Liver (tissue), 9 donors: ENCODE measurements around the gene CROT. TPM values are rescaled to one million over a fixed set of nuclear protein-coding genes. Genes with fewer than 3 reads are reported as not detected.

Experiments used
- DNase-seq: peaks from one replicate; pipeline ENCODE4 v3.0.0-alpha.2; 2017; ENCODE audit warnings: low spot score
- H3K27ac ChIP-seq, 2 donors: one replicate each; pipeline ENCODE4 v1.7.0; 2013; ENCODE audit warnings: inconsistent platforms in 2 of 2, low read length in 2 of 2, control low read depth in 1 of 2, low read depth in 1 of 2, mild to moderate bottlenecking in 1 of 2
- H3K27me3 ChIP-seq, 4 donors: one replicate each; pipeline versions ENCODE4 v1.6.1 to v1.7.0; 2013; ENCODE audit warnings: low read length in 3 of 4, inconsistent platforms in 1 of 4, mild to moderate bottlenecking in 1 of 4, moderate library complexity in 1 of 4; ENCODE audit not compliant: control insufficient read depth in 4 of 4, insufficient read depth in 4 of 4
- H3K36me3 ChIP-seq, 4 donors: one replicate each; pipeline versions ENCODE4 v1.6.1 to v1.7.0; 2013; ENCODE audit warnings: low read length in 3 of 4, mild to moderate bottlenecking in 3 of 4, low read depth in 1 of 4, moderate library complexity in 1 of 4; ENCODE audit not compliant: control insufficient read depth in 4 of 4, insufficient read depth in 3 of 4
- H3K4me1 ChIP-seq, 4 donors: one replicate each; pipeline versions ENCODE4 v1.6.1 to v1.7.0; 2013; ENCODE audit warnings: low read length in 3 of 4, mild to moderate bottlenecking in 3 of 4, moderate library complexity in 1 of 4; ENCODE audit not compliant: control insufficient read depth in 4 of 4, insufficient read depth in 4 of 4
- H3K4me3 ChIP-seq, 3 donors: one replicate each; pipeline versions ENCODE4 v1.6.1 to v1.7.0; 2013; ENCODE audit warnings: low read length in 3 of 3, control low read depth in 1 of 3, low read depth in 1 of 3, mild to moderate bottlenecking in 1 of 3
- H3K9ac ChIP-seq, 2 donors: one replicate each; pipeline ENCODE4 v1.7.0; 2013; ENCODE audit warnings: low read length in 2 of 2, mild to moderate bottlenecking in 2 of 2, moderate library complexity in 2 of 2, control low read depth in 1 of 2, low read depth in 1 of 2
- H3K9me3 ChIP-seq, 4 donors: one replicate each; pipeline versions ENCODE4 v1.6.1 to v1.7.0; 2013; ENCODE audit warnings: low read length in 3 of 4; ENCODE audit not compliant: control insufficient read depth in 4 of 4
- ATF3 ChIP-seq: IDR thresholded peaks from 2 replicates; pipeline ENCODE4 v1.6.1; 2016; ENCODE audit warnings: antibody characterized with exemption
- CTCF ChIP-seq: fragments of 150-350 bp; IDR thresholded peaks from 2 replicates; pipeline ENCODE4 v1.5.1; 2017; ENCODE audit warnings: improper control_type of control experiment, low read depth, low read length; ENCODE audit not compliant: missing input control
- EGR1 ChIP-seq, 2 donors: IDR thresholded peaks; 2 replicates each; pipeline ENCODE4 v1.6.1; 2016 to 2018; ENCODE audit warnings: antibody characterized with exemption in 2 of 2, low read depth in 2 of 2
- FOXA1 ChIP-seq: IDR thresholded peaks from 2 replicates; pipeline ENCODE4 v1.6.1; 2016; ENCODE audit warnings: antibody characterized with exemption
- FOXA2 ChIP-seq: IDR thresholded peaks from 2 replicates; pipeline ENCODE4 v1.6.1; 2016; ENCODE audit warnings: antibody characterized with exemption
- GABPA ChIP-seq, 2 donors: IDR thresholded peaks in 1 of 2; conservative IDR thresholded peaks in 1 of 2; 2 replicates each; pipeline ENCODE4 v1.6.1; 2016; ENCODE audit warnings: antibody characterized with exemption in 2 of 2, mild to moderate bottlenecking in 1 of 2, moderate library complexity in 1 of 2
- HNF4A ChIP-seq, 2 donors: conservative IDR thresholded peaks; 2 replicates each; pipeline ENCODE4 v1.6.1; 2016; ENCODE audit warnings: antibody characterized with exemption in 2 of 2, mild to moderate bottlenecking in 2 of 2
- HNF4G ChIP-seq: IDR thresholded peaks from 2 replicates; pipeline ENCODE4 v1.6.1; 2016; ENCODE audit warnings: antibody characterized with exemption
- JUND ChIP-seq, 2 donors: IDR thresholded peaks; 2 replicates each; pipeline ENCODE4 v1.6.1; 2016; ENCODE audit warnings: antibody characterized with exemption in 2 of 2
- MAX ChIP-seq: IDR thresholded peaks from 2 replicates; pipeline ENCODE4 v1.6.1; 2016; ENCODE audit warnings: antibody characterized with exemption
- NR2F2 ChIP-seq: IDR thresholded peaks from 2 replicates; pipeline ENCODE4 v1.6.1; 2016; ENCODE audit warnings: antibody characterized with exemption
- RAD21 ChIP-seq, 2 donors: IDR thresholded peaks; 2 replicates each; pipeline ENCODE4 v1.6.1; 2016; ENCODE audit warnings: antibody characterized with exemption in 2 of 2, mild to moderate bottlenecking in 2 of 2
- REST ChIP-seq: IDR thresholded peaks from 2 replicates; pipeline ENCODE4 v1.6.1; 2016; ENCODE audit warnings: antibody characterized with exemption, mild to moderate bottlenecking
- RXRA ChIP-seq, 2 donors: IDR thresholded peaks; 2 replicates each; pipeline ENCODE4 v1.6.1; 2017 to 2018; ENCODE audit warnings: antibody characterized with exemption in 2 of 2, mild to moderate bottlenecking in 1 of 2
- SP1 ChIP-seq: IDR thresholded peaks from 2 replicates; pipeline ENCODE4 v1.6.1; 2018; ENCODE audit warnings: antibody characterized with exemption, mild to moderate bottlenecking
- TAF1 ChIP-seq: conservative IDR thresholded peaks from 2 replicates; pipeline ENCODE4 v1.6.1; 2016; ENCODE audit warnings: antibody characterized with exemption, mild to moderate bottlenecking
- ZBTB33 ChIP-seq: IDR thresholded peaks from 2 replicates; pipeline ENCODE4 v1.6.1; 2016; ENCODE audit warnings: antibody characterized with exemption
- WGBS: extraction: QIAGEN DNeasy Blood & Tissue Kit; methylation state at CpG from one replicate; pipeline ENCODE4 v1.1.7; 2013; 5-methylcytosine and 5-hydroxymethylcytosine counted together
- polyA plus RNA-seq, 2 donors: library from polyadenylated mRNA; stranded (reverse) in 1 of 2; unstranded in 1 of 2; fragments of 200-250 nt in 1 of 2; fragments of >200 nt in 1 of 2; fragmentation: Nextera tagmentation in 1 of 2; extraction: Ambion mirVana in 1 of 2; gene quantifications; one replicate each; pipeline versions ENCODE4 v1.2.1 to v1.2.3, GENCODE V29; 2013 to 2015
- total RNA-seq, 2 donors: library from RNA; depleted of rRNA; stranded (reverse); fragments of >200 nt; gene quantifications; one replicate each; pipeline ENCODE4 v1.2.3, GENCODE V29; 2014
- donor health status: healthy.
- donor health status: healthy.
- donor health status: healthy.
- donor health status: healthy.
- donor health status: healthy.

CROT gene
- total and polyA plus RNA-seq, 4 donors = 10.6 to 45.1 (median 32.9) TPM

- 84% methylated on average over 3 of the region's 3 CpGs for WGBS
- Histone ChIP-seq H3K4me3 (no peak overlapping the region), H3K9ac (no peak overlapping the region), H3K36me3 (no peaks in the 10 kb centered on the region), H3K27ac (no peak overlapping the region), H3K4me1 (no peaks in the 10 kb centered on the region), H3K27me3 (no peaks in the 10 kb centered on the region), H3K9me3 (no peaks in the 10 kb centered on the region)
- TF ChIP-seq GABPA (IDR thresholded peaks at IDR 0.05 in 1 of 2, conservative IDR thresholded peaks at IDR 0.05 in 1 of 2) (no peak), RAD21 (IDR thresholded peaks at IDR 0.05) (no peak), TAF1 (no peak), MAX (no peak), JUND (IDR thresholded peaks at IDR 0.05) (no peak), ATF3 (no peak), HNF4A (conservative IDR thresholded peaks at IDR 0.05) (no peak), FOXA1 (no peak), FOXA2 (no peak), SP1 (no peak), HNF4G (no peak), CTCF (no peak), ZBTB33 (no peak), RXRA (IDR thresholded peaks at IDR 0.05) (no peak), EGR1 (IDR thresholded peaks at IDR 0.05; ENCODE audit: low read depth in 2 of 2) (no peak), NR2F2 (no peak), REST (no peak)
- DNase-seq = no peak
Measured at GRCh38 chr7:87316097-87316700, 29.3 kb upstream of the CROT start.
